Measurements from ENCODE around the gene LGI1. TPM values are rescaled to one million over a fixed set of nuclear protein-coding genes. Genes with fewer than 3 reads are reported as not detected.
A peak's percentile ranks its signal among the peaks of the same experiment; 100 is the strongest.

LGI1 gene
- total and polyA plus RNA-seq, 10 donors = 0.16 TPM; not detected in 9

DNA sequence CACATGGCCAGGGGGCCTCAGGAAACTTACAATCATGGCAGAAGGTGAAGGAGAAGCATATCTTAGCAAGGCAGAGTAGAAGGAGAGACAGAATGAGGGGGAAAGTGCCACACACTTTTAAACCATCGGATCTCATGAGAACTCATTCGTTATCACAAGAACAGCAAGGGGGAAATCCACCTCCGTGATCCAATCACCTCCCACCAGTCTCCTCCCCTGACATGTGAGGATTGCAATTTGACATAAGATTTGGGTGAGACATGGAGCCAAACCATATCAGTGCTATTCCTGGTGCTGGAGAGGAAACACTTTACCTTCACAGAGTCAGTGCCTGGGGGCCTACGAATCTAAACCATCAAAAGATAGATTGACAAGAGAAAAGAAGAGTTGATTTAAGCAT lies 61.8 kb downstream of the LGI1 start:
- H3K4me1 ChIP-seq = peaks cover 0 to 10% (median 0%) of the 10 kb centered on the region in 6 donors
- intact Hi-C loops (cut with DNase I; ENCODE audit: low total_unique reads) = loop anchor here (5.0 kb wide), 1 partner anchor 117 kb away; the partner anchor contains the start of gene FRA10AC1
- H3K4me3 ChIP-seq = no peak overlapping the region
- peaks cover 0 to 4% (median 0%) of the 10 kb centered on the region in 8 donors for H3K9me3 ChIP-seq
- peaks cover 0 to 33% (median 0%) of the 10 kb centered on the region in 7 donors for H3K27me3 ChIP-seq (replicated peaks in 1 of 7)
- WGBS, 5 donors = 79 to 90% (median 86%) methylated on average over 4 of the region's 4 CpGs
- no peak overlapping the region for H3K27ac ChIP-seq
- no peak for TF ChIP-seq POLR2AphosphoS5 (IDR thresholded peaks at IDR 0.05)
- no peaks in the 10 kb centered on the region for H3K36me3 ChIP-seq
- no peak for DNase-seq

DNA sequence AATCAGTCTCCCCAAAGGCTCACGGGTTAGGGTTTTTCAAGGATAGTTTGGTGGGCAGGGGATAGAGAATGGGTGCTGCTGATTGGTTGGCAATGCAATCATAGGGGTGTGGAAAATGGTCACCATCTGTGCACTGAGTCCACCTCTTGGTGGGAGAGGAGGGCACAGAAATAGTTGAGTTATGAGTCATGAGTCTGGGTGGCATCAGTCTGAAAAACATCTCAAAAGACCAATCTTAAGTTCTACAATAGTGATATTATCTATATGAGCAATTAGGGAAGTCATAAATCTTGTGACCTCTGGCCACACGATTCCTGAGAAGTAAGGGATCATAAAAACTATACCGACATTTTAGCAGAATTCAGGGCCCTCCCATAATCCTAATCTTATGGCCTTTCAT lies 62.7 kb downstream of the LGI1 start:
- H3K4me3 ChIP-seq = no peak overlapping the region
- no peak for DNase-seq
- intact Hi-C loops (cut with DNase I; ENCODE audit: low total_unique reads) = no loop called here
- H3K27ac ChIP-seq = no peak overlapping the region
- no peaks in the 10 kb centered on the region for H3K36me3 ChIP-seq
- TF ChIP-seq CTCF (IDR thresholded peaks at IDR 0.05 in 8 of 11, conservative IDR thresholded peaks at IDR 0.05 in 3 of 11) = no peak
- TF ChIP-seq POLR2A (IDR thresholded peaks at IDR 0.05) = no peak
- no peak for TF ChIP-seq POLR2AphosphoS5 (IDR thresholded peaks at IDR 0.05)
- H3K27me3 ChIP-seq (replicated peaks in 1 of 7) = peaks cover 0 to 32% (median 0%) of the 10 kb centered on the region in 7 donors
- peaks cover 0 to 10% (median 0%) of the 10 kb centered on the region in 6 donors for H3K4me1 ChIP-seq
- H3K9me3 ChIP-seq = peaks cover 0 to 4% (median 0%) of the 10 kb centered on the region in 8 donors
- 32 to 39% (median 37%) methylated on average over 3 of the region's 3 CpGs for WGBS, 5 donors

DNA sequence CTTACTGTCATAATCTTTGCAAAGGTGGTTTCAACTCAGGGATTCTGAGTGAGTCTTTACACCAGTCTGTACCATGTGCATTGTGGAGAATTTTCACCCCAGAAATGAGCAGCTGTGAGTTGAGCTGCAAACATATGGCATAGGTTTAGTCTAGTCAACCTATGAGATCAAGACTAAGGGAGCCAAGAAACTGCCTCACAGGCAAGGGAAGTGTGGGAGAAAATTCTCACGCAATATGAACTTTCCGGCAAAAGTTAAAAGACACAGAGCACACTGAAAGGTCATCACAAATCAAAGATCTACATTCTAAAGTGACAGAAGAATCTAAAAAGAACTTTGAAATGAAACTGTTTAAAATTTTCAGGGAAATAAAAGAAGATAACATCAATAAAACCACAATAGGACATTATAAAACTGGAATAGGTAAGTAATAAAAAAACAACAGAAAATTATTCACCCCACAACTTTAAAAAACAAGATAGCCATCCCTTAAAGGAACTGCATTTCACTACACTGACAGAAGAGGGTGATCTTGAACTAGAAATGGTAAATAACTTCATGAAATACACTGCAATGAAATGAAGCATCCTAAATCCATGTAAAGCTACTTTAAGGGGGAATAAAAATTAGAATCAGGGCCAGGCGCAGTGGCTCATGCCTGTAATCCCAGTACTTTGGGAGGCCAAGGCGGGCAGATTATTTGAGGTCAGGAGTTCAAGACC lies 63.5 kb downstream of the LGI1 start:
- no peak for DNase-seq
- intact Hi-C loops (cut with DNase I; ENCODE audit: low total_unique reads) = no loop called here
- WGBS, 5 donors = 84 to 89% (median 86%) methylated on average over 4 of the region's 4 CpGs

GRCh38 chr10:93826355-93826754 lies 68.6 kb downstream of the LGI1 start:
- no peak overlapping the region for H3K27ac ChIP-seq
- no peaks in the 10 kb centered on the region for H3K36me3 ChIP-seq
- no peak for DNase-seq
- H3K4me3 ChIP-seq = no peak overlapping the region
- peaks cover 0 to 4% (median 0%) of the 10 kb centered on the region in 7 donors for H3K27me3 ChIP-seq (replicated peaks in 1 of 7)
- H3K9me3 ChIP-seq = no peaks in the 10 kb centered on the region
- no peaks in the 10 kb centered on the region for H3K4me1 ChIP-seq
- intact Hi-C loops (cut with DNase I; ENCODE audit: low total_unique reads) = no loop called here
- TF ChIP-seq POLR2AphosphoS5 (IDR thresholded peaks at IDR 0.05) (no peak), CTCF (IDR thresholded peaks at IDR 0.05 in 8 of 11, conservative IDR thresholded peaks at IDR 0.05 in 3 of 11) (no peak), POLR2A (IDR thresholded peaks at IDR 0.05) (no peak)
- 18 to 21% (median 19%) methylated on average over 7 of the region's 7 CpGs for WGBS, 5 donors

More for the DNA sequence above, 63.5 kb downstream of the LGI1 start:
- Histone ChIP-seq H3K4me1 (peaks cover 0 to 3% (median 0%) of the 10 kb centered on the region in 6 donors), H3K27me3 (replicated peaks in 1 of 7) (peaks cover 0 to 25% (median 0%) of the 10 kb centered on the region in 7 donors), H3K36me3 (no peaks in the 10 kb centered on the region), H3K27ac (no peak overlapping the region), H3K4me3 (no peak overlapping the region), H3K9me3 (peaks cover 0 to 4% (median 0%) of the 10 kb centered on the region in 8 donors)
- TF ChIP-seq POLR2A (IDR thresholded peaks at IDR 0.05) (no peak), CTCF (IDR thresholded peaks at IDR 0.05 in 8 of 11, conservative IDR thresholded peaks at IDR 0.05 in 3 of 11) (peak in 8 of 11 experiments; percentile 17 to 51 (median 40))
